HPDE6-E6E7 (cell line): Measurements from ENCODE around the gene ONECUT1.

Source experiments
- DNase-seq: peaks from one replicate; pipeline ENCODE4 v3.0.0; 2011; ENCODE audit warnings: missing footprints; ENCODE audit errors: extremely low spot score

ONECUT1 gene

DNA sequence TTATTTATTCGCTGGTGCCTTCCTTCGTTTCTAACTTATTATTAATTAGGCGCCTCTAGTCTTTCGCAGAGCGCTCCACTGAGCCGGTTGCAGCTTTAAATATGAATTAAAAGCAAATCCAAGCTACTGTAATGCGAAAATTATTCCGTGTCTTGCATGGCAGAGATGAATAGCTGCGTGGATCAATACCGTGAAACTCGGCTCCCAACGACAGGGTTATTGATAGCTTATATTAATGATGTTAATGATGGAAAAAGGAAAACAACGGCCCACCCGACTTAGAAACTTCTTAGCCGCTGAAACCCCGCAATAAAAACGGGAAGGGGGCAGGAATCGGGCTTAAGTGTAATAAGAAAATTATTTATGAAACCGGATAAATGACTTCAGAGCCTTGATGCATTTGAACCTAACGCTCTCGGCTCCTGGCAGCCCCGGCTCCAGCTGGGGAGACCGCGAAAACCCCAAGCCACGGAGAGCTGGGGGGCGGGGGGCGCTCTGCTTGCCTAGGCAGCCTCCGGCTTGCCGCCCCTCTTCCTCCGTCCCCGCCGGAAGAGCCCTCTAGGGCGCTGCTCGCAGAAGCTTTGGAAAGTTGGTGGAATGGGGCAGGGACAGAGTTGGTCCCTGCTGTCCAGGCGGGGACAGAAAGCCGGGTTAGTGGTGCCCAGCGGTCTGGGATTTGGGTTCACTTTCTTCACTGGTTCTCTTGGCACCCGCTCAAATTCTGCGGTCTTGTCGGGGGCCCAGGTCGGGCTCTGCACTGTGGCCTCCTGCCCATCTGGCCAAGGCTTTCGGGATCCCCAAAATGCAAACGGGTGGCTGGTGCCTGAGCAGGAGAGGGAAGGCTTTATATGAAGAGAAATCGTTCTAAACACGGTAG is 7.7 kb upstream of the ONECUT1 start:
- no peak for DNase-seq

- no peak for DNase-seq
Observed at GRCh38 chr15:52796753-52797520, 6.8 kb upstream of the ONECUT1 start.

GRCh38 chr15:52796228-52796521 is 6.0 kb upstream of the ONECUT1 start:
- DNase-seq = no peak

DNA sequence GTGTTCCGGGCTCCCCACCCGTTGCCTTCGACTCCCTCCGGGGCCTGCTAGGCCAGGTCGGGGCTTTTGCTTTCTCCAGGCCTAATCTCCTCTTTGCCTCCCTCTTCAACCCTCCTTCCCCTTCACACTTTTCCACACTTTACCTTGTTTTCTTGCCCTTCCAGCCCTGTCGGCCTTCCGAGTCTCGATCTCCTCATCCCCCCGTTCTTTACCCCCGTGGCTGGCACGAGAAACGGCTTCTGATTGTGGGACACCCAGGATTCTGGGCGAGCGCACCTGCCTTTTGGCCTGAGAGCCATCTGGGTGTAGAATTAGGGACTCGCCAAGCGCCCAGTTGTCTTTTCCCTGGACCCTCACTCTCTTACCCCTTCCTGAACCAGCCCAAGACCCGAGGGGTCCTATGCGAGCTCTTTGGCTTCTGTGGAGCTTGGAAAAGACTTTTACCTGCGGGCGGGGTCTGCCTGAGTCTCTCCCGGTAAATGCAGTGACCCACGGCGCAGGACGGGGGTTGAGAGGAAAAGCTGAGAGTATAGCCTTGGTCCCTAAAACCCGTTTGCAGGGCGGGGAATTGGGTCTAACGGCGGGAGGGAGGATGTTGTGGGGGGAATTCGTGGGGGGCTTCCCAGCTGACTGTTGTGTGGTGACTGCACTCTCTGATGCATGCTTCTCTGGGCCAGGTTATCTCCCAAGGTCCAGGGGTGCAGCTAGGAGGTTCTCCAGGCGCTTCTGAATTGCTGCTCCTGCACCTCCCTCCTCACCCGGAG is 5.5 kb upstream of the ONECUT1 start:
- no peak for DNase-seq

DNA sequence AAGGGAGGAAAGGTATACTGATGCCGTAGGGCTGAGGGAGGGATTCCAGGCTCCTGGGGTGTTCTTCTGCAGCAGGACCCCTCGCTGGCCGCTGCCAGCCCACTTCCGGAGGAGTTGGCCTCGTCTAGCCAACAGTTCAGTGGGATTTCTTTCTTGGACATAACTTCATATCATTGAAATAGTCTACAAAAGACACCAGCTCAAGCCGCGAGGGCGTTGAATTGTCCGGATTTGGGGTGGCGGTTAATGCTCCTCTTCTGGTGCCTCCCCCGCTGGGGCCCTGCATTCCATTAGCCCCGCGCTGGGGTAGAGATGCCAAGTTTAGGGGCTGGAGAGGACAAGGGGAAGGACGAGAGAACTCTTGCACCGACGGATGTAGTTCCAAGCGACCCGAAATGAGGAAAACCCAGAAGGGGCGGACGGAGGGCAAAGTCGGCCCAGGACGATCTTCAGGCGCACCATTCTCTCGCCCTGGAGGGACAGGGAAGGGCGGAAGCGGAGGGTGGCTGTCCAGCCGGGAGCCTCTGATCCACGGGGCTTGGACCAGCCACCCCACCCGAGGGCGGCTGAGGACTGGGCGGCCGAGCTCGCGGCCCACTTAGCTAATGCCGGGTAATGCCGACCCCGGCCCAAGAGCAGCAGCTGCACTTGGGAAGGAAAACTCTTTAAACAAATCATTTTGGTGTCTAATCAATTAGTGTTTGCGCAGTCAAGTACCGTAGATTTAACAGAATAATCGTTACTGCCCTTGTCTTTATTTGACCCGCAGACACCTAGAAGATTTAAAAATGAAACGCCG is 4.7 kb upstream of the ONECUT1 start:
- no peak for DNase-seq

DNA sequence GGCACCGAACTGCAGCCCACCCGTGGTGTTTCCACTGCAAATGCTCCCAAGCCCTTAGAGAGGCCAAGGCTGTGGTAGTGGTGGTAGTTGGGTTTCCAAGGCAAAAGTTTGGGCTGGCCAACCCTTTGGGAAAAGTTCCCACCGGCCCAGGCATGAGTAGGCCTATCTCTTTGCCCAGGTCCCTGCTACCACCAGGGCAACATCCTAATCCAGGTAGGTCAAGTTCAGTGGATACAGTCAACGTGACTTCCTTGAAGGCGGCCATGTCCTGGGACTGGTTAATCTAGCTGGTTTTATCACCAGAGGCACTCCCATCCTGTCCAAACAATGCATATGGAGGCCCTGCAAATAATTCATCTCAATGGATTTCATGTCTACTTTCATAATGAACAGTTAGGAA is 1.6 kb upstream of the ONECUT1 start:
- DNase-seq = no peak

GRCh38 chr15:52790941-52791751 is 1.0 kb upstream of the ONECUT1 start:
- DNase-seq = no peak

GRCh38 chr15:52789601-52790168 is 451 bp downstream of the ONECUT1 start:
- no peak for DNase-seq

DNA sequence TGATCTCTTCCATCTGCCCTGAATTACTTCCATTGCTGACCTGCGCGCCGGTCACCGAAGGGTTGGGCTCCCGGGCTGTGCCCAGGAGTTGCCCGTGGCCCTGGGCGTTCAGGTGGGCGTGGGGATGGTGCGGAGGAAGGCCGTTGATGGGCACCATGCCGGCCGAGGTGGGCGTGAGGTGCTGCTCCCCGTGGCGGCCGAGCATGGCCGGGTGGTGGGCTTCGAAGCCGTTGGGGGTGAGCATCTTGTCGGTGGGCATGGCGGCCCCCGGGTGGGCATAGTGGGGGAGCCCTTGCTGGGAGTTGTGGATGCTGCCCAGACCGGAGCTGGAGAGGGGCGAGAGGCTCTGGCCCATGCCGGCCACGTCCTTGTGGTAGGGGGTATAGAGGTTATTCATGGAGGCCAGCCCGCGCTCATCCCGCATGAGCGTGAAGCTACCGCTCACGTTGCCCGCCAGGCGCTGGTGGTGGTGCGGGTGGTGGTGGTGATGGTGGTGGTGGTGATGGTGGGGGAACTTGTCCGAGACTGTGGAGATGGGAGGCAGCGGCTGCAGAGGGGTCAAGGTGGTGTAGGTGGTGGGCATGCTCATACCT is 1.0 kb downstream of the ONECUT1 start:
- no peak for DNase-seq

- DNase-seq = no peak
Observed at GRCh38 chr15:52788099-52788986, 1.8 kb downstream of the ONECUT1 start.

GRCh38 chr15:52787549-52788098 is 2.5 kb downstream of the ONECUT1 start:
- DNase-seq = no peak

DNA sequence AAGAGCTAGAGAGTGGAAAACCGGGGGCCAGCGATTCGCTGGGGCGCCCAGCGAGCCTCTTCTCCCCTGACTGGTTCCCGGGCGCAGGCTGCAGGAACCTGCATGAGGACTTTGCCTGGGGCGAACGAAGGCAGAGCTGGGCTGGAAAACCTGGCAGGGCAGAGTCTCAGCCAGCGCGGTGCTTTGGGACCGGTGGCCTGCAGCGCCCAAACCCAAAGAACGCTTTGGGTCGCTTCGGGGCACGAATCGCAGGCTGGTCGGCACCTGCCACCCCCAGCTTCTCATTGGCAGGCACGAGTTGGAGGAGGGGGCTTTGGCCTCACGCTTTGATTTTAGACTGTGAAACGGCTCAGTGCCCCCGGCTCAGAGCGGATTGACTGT is 3.0 kb downstream of the ONECUT1 start:
- DNase-seq = no peak

DNA sequence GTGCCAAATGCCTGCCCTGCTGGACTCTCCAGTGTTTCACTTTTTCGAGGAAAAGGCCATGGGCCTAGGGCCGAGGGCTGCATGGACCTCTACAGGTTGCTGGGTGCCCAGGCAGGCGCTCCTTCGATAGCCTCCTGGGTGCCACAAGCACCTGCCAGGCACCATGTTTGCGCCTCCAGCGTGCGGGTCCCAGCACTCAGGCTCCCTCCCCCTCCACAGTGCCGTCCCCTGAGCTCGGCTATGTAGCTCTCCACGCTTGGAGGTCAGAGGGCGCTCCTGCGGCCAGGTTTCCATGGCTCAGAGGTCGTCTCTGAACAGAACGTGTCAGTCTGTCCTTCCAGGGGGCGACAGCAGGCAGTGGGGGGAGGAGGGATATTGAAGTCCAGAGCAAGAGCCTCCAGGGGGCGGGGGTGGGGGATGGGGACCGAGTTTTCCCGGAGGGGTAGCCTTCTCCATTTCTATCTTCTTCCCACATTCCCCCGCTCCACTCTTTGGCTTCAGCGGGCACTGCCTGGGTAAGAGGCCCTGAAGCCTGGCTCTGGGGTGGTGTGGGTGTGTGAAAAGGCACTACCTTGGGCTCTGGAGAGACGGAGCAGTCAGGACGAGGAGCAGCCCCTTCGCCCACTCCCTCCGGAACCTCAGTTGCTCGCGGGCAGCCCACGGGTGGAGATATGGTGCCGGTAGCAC is 3.6 kb downstream of the ONECUT1 start:
- no peak for DNase-seq

DNA sequence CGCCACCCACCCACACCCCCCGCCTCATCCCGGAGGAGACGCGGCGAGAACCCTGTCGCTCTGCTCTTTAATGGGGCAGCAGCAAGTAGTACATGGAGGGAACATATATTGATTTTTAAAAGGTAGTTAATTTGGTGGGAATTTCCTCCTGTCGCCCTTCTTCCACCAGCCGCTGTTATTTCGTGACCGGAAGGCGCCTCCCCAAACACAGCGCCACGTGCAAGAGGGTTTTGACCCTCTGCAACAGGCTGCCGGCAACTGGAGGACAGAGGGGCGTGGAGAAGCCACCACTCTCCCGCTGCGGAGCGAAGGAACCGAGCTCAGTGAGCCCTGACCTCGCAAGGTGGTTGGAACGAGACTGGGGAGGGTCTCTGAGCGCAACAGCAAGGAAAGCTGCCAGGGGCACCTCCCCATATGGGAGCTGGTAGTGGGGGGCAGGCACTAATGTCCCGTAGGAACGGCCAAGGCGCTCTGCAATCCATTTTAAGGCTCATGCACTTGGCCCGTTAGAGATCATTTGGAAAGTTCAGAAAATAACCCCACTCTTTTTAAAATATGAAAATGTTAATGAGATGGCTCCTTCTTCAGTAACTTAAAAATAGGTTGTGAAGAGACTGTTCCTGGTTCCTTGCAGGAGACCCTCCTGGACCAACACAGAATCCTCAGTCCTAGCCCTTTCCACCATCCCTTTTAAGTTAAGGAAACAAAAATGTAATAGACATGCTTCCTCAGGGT is 4.3 kb downstream of the ONECUT1 start:
- no peak for DNase-seq

- DNase-seq = no peak
Observed at GRCh38 chr15:52784799-52785671, 5.1 kb downstream of the ONECUT1 start.
